ENCODE data around the gene NACA2. TPM values are rescaled to one million over a fixed set of nuclear protein-coding genes. Genes with fewer than 3 reads are reported as not detected.
"Not testable (repeated sequence)": the region's sequence is repeated elsewhere in the genome, so short reads cannot be mapped to it uniquely, and the experiment has no call there.

NACA2 gene
- total RNA-seq, 1 donor from 2014 or later: not detected

DNA sequence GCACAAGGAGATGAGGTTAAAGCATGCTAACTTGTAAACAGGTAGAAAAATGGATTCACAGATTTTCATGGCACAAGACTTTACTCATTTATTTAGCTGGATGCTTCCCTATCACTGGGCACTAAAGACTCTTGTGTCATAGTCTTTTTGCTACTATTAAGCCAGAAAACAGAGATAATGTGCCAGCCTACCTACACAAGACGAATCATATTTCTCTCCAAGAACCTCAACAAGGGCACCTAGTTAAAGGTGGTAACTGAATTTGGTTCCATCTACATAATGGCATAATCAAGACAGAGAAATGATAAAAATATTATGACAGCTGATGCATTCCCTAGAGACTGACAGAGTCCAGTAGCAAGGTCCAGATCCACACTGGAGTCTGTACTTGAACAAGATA, 3.8 kb downstream of the NACA2 start:
- Mint-ChIP-seq H3K36me3 (ENCODE audit: low read depth) (no peaks in the 10 kb centered on the region), H3K4me3 (no peak overlapping the region), H3K27me3 (ENCODE audit: low read depth) (no peaks in the 10 kb centered on the region), H3K9me3 (no peaks in the 10 kb centered on the region), H3K27ac (ENCODE audit: unreplicated experiment) (no peak overlapping the region), H3K4me1 (no peaks in the 10 kb centered on the region)
- DNase-seq (ENCODE audit: low read depth, low spot score): no peak
- TF ChIP-seq, protein P1, sequence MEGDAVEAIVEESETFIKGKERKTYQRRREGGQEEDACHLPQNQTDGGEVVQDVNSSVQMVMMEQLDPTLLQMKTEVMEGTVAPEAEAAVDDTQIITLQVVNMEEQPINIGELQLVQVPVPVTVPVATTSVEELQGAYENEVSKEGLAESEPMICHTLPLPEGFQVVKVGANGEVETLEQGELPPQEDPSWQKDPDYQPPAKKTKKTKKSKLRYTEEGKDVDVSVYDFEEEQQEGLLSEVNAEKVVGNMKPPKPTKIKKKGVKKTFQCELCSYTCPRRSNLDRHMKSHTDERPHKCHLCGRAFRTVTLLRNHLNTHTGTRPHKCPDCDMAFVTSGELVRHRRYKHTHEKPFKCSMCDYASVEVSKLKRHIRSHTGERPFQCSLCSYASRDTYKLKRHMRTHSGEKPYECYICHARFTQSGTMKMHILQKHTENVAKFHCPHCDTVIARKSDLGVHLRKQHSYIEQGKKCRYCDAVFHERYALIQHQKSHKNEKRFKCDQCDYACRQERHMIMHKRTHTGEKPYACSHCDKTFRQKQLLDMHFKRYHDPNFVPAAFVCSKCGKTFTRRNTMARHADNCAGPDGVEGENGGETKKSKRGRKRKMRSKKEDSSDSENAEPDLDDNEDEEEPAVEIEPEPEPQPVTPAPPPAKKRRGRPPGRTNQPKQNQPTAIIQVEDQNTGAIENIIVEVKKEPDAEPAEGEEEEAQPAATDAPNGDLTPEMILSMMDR (conservative IDR thresholded peaks at IDR 0.05): no peak

DNA sequence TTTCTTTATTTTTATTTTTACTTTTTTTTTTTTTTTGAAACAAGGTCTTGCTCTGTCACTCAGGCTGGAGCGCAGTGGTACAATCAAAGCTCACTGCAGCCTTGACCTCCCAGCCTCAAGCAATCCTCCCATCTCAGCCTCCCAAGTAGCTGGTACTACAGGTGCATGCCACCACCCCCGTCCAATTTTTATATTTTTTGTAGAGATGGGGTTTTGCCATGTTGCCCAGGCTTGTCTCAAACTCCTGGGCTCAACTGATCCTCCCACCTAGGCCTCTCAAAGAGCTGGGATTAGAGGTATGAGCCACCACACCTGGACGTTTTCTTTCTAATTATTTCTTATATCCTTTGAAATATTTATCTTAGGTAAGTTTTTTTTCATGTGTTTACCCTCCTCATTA, 4.4 kb downstream of the NACA2 start:
- not testable (repeated sequence) for H3K9me3 Mint-ChIP-seq; H3K27ac Mint-ChIP-seq (ENCODE audit: unreplicated experiment)

DNA sequence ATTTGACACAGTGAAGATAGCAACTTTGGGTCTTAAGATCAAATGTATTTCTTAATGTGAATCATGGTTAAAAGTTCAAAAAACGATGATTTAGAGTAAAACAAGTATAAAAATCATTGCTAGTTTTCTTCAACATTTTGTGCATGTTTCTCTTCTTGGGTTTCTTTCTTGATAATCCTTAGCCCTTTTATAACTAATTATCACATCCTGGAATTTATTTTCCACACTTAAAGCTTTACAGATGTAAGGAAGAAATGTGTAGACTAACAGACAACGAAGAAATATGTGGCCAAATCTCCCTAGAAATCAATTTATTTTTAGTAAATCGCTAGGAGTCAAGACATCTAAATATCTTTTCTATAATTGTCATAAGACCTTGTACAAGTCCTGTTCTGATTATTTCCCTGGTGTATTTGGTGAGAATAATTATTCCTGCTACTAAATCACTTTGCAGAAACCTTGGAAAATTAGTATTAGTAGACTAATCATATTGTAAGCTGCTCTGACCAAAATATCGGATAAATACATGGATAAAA, 4.9 kb downstream of the NACA2 start:
- no peak overlapping the region for H3K27ac Mint-ChIP-seq (ENCODE audit: unreplicated experiment)
- no peaks in the 10 kb centered on the region for H3K9me3 Mint-ChIP-seq
- no peak overlapping the region for H3K4me3 Mint-ChIP-seq
- TF ChIP-seq, protein P1 (conservative IDR thresholded peaks at IDR 0.05): no peak
- H3K4me1 Mint-ChIP-seq: no peaks in the 10 kb centered on the region
- no peak for DNase-seq (ENCODE audit: low read depth, low spot score)
- H3K27me3 Mint-ChIP-seq (ENCODE audit: low read depth): peaks cover 2% of the 10 kb centered on the region
- H3K36me3 Mint-ChIP-seq (ENCODE audit: low read depth): no peaks in the 10 kb centered on the region

More for the DNA sequence above, 4.4 kb downstream of the NACA2 start:
- not testable (repeated sequence) for H3K4me3 Mint-ChIP-seq; H3K4me1 Mint-ChIP-seq; DNase-seq (ENCODE audit: low read depth, low spot score); H3K27me3 Mint-ChIP-seq (ENCODE audit: low read depth); H3K36me3 Mint-ChIP-seq (ENCODE audit: low read depth)

DNA sequence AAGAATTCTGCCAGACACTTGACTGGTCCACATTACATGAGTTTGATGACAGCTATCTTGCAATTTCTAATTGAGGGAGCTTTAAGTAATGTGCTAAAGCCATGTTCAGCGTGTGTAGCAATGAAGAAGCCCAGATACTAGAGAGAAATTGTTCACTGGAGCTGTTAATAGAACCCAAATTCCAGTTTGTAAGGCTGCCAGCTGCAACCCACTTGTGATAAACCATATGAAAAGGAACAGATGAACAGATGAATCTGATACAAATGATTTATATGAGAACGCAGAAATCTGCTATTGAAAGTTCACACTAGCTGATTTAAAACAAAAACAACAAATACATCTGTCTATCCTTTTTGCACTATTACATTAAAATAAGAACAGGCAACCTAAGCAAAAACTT, 6.2 kb downstream of the NACA2 start:
- Mint-ChIP-seq H3K4me3 (no peak overlapping the region), H3K27ac (ENCODE audit: unreplicated experiment) (no peak overlapping the region), H3K4me1 (peaks cover 4% of the 10 kb centered on the region), H3K36me3 (ENCODE audit: low read depth) (no peaks in the 10 kb centered on the region), H3K9me3 (no peaks in the 10 kb centered on the region), H3K27me3 (ENCODE audit: low read depth) (peaks cover 6% of the 10 kb centered on the region)
- no peak for DNase-seq (ENCODE audit: low read depth, low spot score)
- TF ChIP-seq, protein P1 (conservative IDR thresholded peaks at IDR 0.05): no peak

DNA sequence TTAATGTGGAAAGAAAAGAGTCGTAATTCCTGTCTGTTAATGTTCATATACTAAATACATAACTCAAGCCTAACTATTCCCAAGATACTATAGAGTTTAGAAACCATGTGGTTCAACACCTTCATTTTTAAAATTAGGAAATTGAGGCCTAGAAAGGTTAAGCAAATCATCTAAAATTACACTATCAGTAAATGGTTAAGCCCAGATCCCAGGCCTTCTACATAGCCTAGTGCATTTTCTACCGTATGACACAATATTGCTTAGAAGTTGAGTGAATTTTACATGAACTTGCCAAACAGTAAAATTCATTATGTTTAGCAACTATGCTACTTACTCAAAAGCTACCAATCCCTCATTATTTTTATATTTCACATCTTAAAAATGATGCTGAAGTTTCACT, 6.8 kb downstream of the NACA2 start:
- Mint-ChIP-seq H3K36me3 (ENCODE audit: low read depth) (no peaks in the 10 kb centered on the region), H3K9me3 (no peaks in the 10 kb centered on the region), H3K27ac (ENCODE audit: unreplicated experiment) (no peak overlapping the region), H3K27me3 (ENCODE audit: low read depth) (peaks cover 10% of the 10 kb centered on the region), H3K4me1 (peaks cover 7% of the 10 kb centered on the region), H3K4me3 (no peak overlapping the region)
- TF ChIP-seq, protein P1 (conservative IDR thresholded peaks at IDR 0.05): no peak
- DNase-seq (ENCODE audit: low read depth, low spot score): no peak

DNA sequence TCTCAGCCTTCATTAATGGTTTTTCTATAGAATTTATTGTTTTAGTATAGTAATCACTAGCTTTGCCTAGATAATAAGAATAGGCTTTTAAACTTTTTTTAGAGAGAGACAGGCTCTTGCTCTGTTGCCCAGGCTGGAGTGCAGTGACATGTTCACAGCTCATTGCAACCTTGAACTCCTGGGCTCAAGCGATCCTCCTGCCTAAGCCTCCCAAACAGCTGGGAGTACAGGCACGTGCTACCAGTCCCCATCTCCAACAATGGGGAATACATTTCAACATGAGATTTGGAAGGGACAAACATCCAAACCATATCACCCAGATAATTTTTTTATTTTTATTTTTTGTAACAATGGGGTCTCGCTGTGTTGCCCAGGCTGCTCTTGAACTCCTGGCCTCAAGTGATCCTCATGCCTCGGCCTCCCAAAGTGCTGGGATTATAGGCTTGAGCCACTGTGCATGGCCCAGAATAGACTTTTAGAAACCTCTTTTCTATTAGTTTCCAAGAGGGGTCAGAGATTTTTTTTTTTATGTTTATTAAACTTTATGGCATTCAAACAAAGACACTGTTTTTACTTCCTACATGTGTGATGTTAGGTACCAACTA, 7.3 kb downstream of the NACA2 start:
- Mint-ChIP-seq H3K4me3 (no peak overlapping the region), H3K9me3 (no peaks in the 10 kb centered on the region), H3K27me3 (ENCODE audit: low read depth) (peaks cover 10% of the 10 kb centered on the region), H3K27ac (ENCODE audit: unreplicated experiment) (no peak overlapping the region), H3K4me1 (peaks cover 8% of the 10 kb centered on the region), H3K36me3 (ENCODE audit: low read depth) (no peaks in the 10 kb centered on the region)
- DNase-seq (ENCODE audit: low read depth, low spot score): no peak
- TF ChIP-seq, protein P1 (conservative IDR thresholded peaks at IDR 0.05): no peak
